GM12878 (cell line): ENCODE data around the gene KRTAP10-2. TPM values are rescaled to one million over a fixed set of nuclear protein-coding genes. Genes with fewer than 3 reads are reported as not detected.

Experiments
- ATAC-seq: fragments of 200-7000 bp; cut with Tn5 transposase; 3 replicates; pipeline ENCODE4 v1.9.1; 2020; ENCODE audit warnings: mild to moderate bottlenecking, moderate library complexity
- BruUV-seq: library from RNA; stranded (reverse); fragments of 400-500 nt; replicated peaks from 2 replicates; lab custom pipeline; 2021; lab: Mats Ljungman, UMichigan
- CTCF ChIA-PET: fragments of 300-600 bp; sonication (Branson Sonifier 250); formaldehyde crosslinking; extraction: SDS; loops from one replicate; lab custom pipeline; 2021; ENCODE audit warnings: inconsistent platforms; lab: Yijun Ruan, JAX
- POLR2A ChIA-PET: fragments of 350-600 bp; formaldehyde crosslinking; extraction: SDS; loops from one replicate; lab custom pipeline; 2021; ENCODE audit warnings: inconsistent platforms; lab: Charles Lee
- RAD21 ChIA-PET: fragments of 300-600 bp; sonication (Branson Sonifier 250); formaldehyde crosslinking; loops from one replicate; lab custom pipeline; 2023; ENCODE audit warnings: antibody characterized with exemption; ENCODE audit not compliant: unreplicated experiment; lab: Charles Lee
- SMC1A ChIA-PET: fragments of 300-600 bp; sonication (Branson Sonifier 250); formaldehyde crosslinking; loops from one replicate; lab custom pipeline; 2023; ENCODE audit not compliant: unreplicated experiment, uncharacterized antibody; lab: Charles Lee
- DNase-seq: peaks from one replicate; pipeline ENCODE4 v3.0.0-alpha.2; 2011; ENCODE audit warnings: low read depth, low spot score
- FAIRE-seq: peaks from 3 replicates; lab custom pipeline; 2011; peaks lifted over from hg19 to GRCh38; lab: Jason Lieb, UNC
- H2AFZ ChIP-seq: 2 replicates; pipeline ENCODE4 v1.6.0; 2011; ENCODE audit warnings: low read depth, low read length, control low read depth; ENCODE audit not compliant: control insufficient read depth
- H3K27ac ChIP-seq: 2 replicates; pipeline ENCODE4 v1.5.1; 2011; ENCODE audit warnings: control low read depth; ENCODE audit not compliant: control insufficient read depth, insufficient read depth
- H3K27me3 ChIP-seq, 2 experiments: replicated peaks in 1 of 2; 2 replicates each; pipeline versions ENCODE4 v1.6.0 to v1.6.1; 2011; ENCODE audit warnings: low read length in 1 of 2; ENCODE audit not compliant: control insufficient read depth in 2 of 2, insufficient read depth in 2 of 2
- H3K36me3 ChIP-seq, 2 experiments: 2 replicates each; pipeline ENCODE4 v1.5.1; 2011; ENCODE audit warnings: low read length in 1 of 2; ENCODE audit not compliant: control insufficient read depth in 2 of 2, insufficient read depth in 2 of 2
- H3K4me1 ChIP-seq: 2 replicates; pipeline ENCODE4 v1.6.1; 2011; ENCODE audit warnings: mild to moderate bottlenecking, low read length, moderate library complexity, mixed read lengths; ENCODE audit not compliant: control insufficient read depth, insufficient read depth
- H3K4me2 ChIP-seq: 2 replicates; pipeline ENCODE4 v1.6.0; 2011; ENCODE audit warnings: control low read depth; ENCODE audit not compliant: control insufficient read depth, insufficient read depth
- H3K4me3 ChIP-seq: fragments of 200-600 bp; sonication (generic); 2 replicates; pipeline ENCODE4 v1.5.1; 2016
- H3K79me2 ChIP-seq: 2 replicates; pipeline ENCODE4 v1.6.0; 2011; ENCODE audit warnings: low read length; ENCODE audit not compliant: control insufficient read depth, insufficient read depth
- H3K9ac ChIP-seq: 2 replicates; pipeline ENCODE4 v1.8.0; 2011; ENCODE audit warnings: low read length, control low read depth, mixed read lengths; ENCODE audit not compliant: control insufficient read depth, insufficient read depth
- H3K9me3 ChIP-seq: replicated peaks from 3 replicates; pipeline ENCODE4 v1.5.1; 2011; ENCODE audit warnings: mild to moderate bottlenecking, low read length; ENCODE audit not compliant: control insufficient read depth, insufficient read depth
- H4K20me1 ChIP-seq: 2 replicates; pipeline ENCODE4 v1.6.0; 2011; ENCODE audit not compliant: control insufficient read depth, insufficient read depth
- BCL11A ChIP-seq: IDR thresholded peaks from 2 replicates; pipeline ENCODE4 v1.6.1; 2011; ENCODE audit warnings: low read depth, low read length
- ESRRA ChIP-seq: IDR thresholded peaks from 2 replicates; pipeline ENCODE4 v1.6.1; 2012; ENCODE audit warnings: mild to moderate bottlenecking, low read length, improper control_type of control experiment
- HCFC1 ChIP-seq: fragments of 150-350 bp; IDR thresholded peaks from 2 replicates; pipeline ENCODE4 v1.6.1; 2014; ENCODE audit warnings: low read length
- KDM1A ChIP-seq: fragments of 200-600 bp; sonication (generic); IDR thresholded peaks from 2 replicates; pipeline ENCODE4 v1.6.1; 2016; ENCODE audit warnings: borderline replicate concordance
- MYB ChIP-seq: fragments of 150-350 bp; IDR thresholded peaks from 2 replicates; pipeline ENCODE4 v1.6.1; 2014; ENCODE audit warnings: mild to moderate bottlenecking, low read depth, low read length, borderline replicate concordance
- NR2C1 ChIP-seq: fragments of 450-650 bp; IDR thresholded peaks from 2 replicates; pipeline ENCODE4 v1.6.1; 2017; ENCODE audit warnings: antibody characterized with exemption, mild to moderate bottlenecking, moderate library complexity
- NR2C2 ChIP-seq: IDR thresholded peaks from 2 replicates; pipeline ENCODE4 v1.6.1; 2011; ENCODE audit warnings: borderline replicate concordance, low read depth; ENCODE audit not compliant: control insufficient read depth, insufficient read length
- NRF1 ChIP-seq: conservative IDR thresholded peaks from 2 replicates; pipeline ENCODE4 v1.6.1; 2011; ENCODE audit warnings: mild to moderate bottlenecking, low read depth, low read length, improper control_type of control experiment
- SIX5 ChIP-seq: IDR thresholded peaks from 2 replicates; pipeline ENCODE4 v1.6.1; 2011; ENCODE audit warnings: mild to moderate bottlenecking, low read depth, low read length, moderate library complexity; ENCODE audit not compliant: severe bottlenecking
- TCF3 ChIP-seq: IDR thresholded peaks from 2 replicates; pipeline ENCODE4 v1.6.1; 2012; ENCODE audit warnings: low read depth, mild to moderate bottlenecking, low read length, borderline replicate concordance; ENCODE audit not compliant: insufficient read depth
- ZSCAN29 ChIP-seq: fragments of 450-650 bp; IDR thresholded peaks from 2 replicates; pipeline ENCODE4 v1.6.1; 2017; ENCODE audit warnings: mild to moderate bottlenecking, moderate library complexity
- WGBS: methylation state at CpG from one replicate; pipeline ENCODE4 v1.1.6; 2016; ENCODE audit warnings: low lambda C conversion rate; ENCODE audit not compliant: insufficient replicate concordance, insufficient coverage; ENCODE audit errors: missing lambda C conversion rate; 5-methylcytosine and 5-hydroxymethylcytosine counted together
- in situ Hi-C: fragments of 300-500 bp; cut with MboI; formaldehyde crosslinking; loops from 9 replicates; pipeline ENCODE4 v1.14.3; 2018; ENCODE audit warnings: mixed read lengths
- intact Hi-C: fragments of 100-400 bp; cut with micrococcal nuclease; formaldehyde crosslinking; loops from one replicate; pipeline ENCODE4 v1.14.2; 2022; ENCODE audit not compliant: unreplicated experiment
- polyA plus RNA-seq, 11 experiments: library from polyadenylated mRNA; depleted of rRNA in 4 of 11; unstranded in 6 of 11; stranded (reverse) in 5 of 11; fragments of >200 nt; fragmentation: Nextera tagmentation in 4 of 11; fragmentation: Illumina TruSeq in 1 of 11; extraction: Ambion mirVana in 4 of 11; extraction: Trizol in 1 of 11; gene quantifications; 1 replicate in 1 of 11; 2 replicates in 10 of 11; pipeline versions ENCODE4 v1.2.1 to v1.2.3, GENCODE V29; 2011 to 2016; ENCODE audit warnings: inconsistent platforms in 2 of 11, missing spikeins in 2 of 11, low read depth in 1 of 11
- total RNA-seq, 4 experiments: library from RNA; depleted of rRNA in 3 of 4; stranded (reverse); fragments of >200 nt in 3 of 4; fragmentation: Illumina TruSeq in 1 of 4; extraction: Trizol in 1 of 4; gene quantifications; 2 replicates each; pipeline versions ENCODE4 v1.2.1 to v1.2.3, GENCODE V29; 2013 to 2021

KRTAP10-2 gene
- total and polyA plus RNA-seq, 10 of the 15 experiments (the other 5 are each of a cell fraction or from before 2014, with no cell fraction given) = not detected

DNA sequence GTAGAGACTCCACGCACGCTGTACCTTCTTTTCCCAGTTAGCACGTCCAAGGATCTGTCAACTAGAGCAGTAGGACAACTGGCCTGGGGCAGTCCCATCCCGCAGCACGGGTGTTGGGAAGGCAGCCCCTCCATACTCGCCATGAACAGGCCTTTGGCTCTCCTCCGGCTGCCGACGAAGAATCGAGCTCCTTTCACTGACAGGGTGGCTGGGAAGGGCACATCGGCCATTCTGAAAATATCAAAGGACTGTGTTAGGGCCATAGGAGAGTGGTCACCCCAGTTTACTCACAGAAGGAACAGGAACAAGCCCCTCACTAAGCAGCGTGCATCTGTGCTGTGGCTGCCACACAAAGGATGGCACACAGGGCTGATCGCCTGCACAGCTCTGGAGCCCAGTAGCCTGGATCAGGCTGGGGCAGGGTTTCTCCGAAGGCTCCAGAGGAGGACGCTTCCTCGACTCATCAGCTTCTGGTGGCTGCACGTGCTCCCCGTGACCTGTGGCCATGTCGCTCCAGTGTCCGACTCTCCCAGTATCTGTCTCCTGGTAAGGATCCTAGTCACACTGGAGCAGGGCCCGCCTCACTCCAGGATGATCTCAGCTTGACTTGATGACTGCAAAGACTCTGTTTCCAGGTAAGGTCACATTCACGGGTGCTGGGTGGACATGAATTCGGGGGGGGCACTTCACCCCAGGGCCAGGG lies 20.3 kb downstream of the KRTAP10-2 start (continued):
- no peak for TF ChIP-seq ESRRA
- TF ChIP-seq NR2C2 = no peak
- TF ChIP-seq BCL11A = no peak
- no peak for TF ChIP-seq HCFC1
- no peak for TF ChIP-seq MYB
- TF ChIP-seq NR2C1 = no peak

DNA sequence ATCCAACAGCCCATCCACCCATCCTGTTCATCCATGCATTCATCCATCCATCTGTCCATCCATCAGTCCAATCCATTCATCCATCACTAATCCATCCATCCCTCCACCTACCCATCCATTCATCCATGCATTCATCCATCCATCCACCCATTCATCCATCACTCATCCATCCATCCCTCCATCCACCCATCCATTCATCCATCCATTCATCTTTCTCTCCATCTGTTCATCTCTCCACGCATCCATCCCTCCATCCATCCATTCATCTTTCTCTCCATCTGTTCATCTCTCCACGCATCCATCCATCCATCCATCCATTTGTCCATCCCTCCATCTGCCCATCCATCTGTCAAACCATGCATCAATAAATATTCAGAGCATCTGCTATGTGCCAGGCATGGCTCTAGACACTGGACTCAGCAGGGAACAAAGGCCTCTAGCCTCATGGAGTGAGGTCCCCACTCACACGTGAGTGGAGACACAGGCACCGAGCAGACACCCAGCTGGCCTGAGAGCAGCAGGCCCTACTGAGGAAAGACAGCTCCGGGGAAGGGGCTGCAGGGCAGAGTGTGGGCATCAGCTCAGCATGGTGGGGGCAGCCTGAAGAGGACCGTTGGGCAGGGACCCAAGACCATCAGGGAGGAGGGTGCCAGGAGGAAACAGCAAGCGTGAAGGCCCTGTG lies 20.9 kb downstream of the KRTAP10-2 start:
- ATAC-seq = no peak
- FAIRE-seq = no peak

More for the DNA sequence above, 20.9 kb downstream of the KRTAP10-2 start:
- H3K4me1 ChIP-seq = no peaks in the 10 kb centered on the region
- ChIA-PET RAD21 (no interaction called here), POLR2A (no interaction called here), SMC1A (no interaction called here), CTCF (no interaction called here)
- H3K36me3 ChIP-seq = no peaks in the 10 kb centered on the region
- no peaks in the 10 kb centered on the region for H3K27me3 ChIP-seq
- no peak overlapping the region for H3K9ac ChIP-seq
- BruUV-seq = no TSS peak
- H4K20me1 ChIP-seq = no peaks in the 10 kb centered on the region
- H3K27ac ChIP-seq = no peak overlapping the region
- in situ Hi-C loops = no loop called here
- H3K4me2 ChIP-seq = no peak overlapping the region
- H3K4me3 ChIP-seq = no peak overlapping the region
- 38% methylated on average over 7 of the region's 7 CpGs for WGBS
- H3K9me3 ChIP-seq = no peaks in the 10 kb centered on the region; the same call in 2 of the 3 replicates
- intact Hi-C loops = no loop called here
- no peak overlapping the region for H2AFZ ChIP-seq
- no peak for DNase-seq
- TF ChIP-seq NRF1 (no peak), TCF3 (no peak), ZSCAN29 (no peak), KDM1A (no peak), SIX5 (no peak)
- H3K79me2 ChIP-seq = no peaks in the 10 kb centered on the region
